ENCODE measurements around the gene PLEKHA8. TPM values are rescaled to one million over a fixed set of nuclear protein-coding genes. Genes with fewer than 3 reads are reported as not detected.

PLEKHA8 gene
- total RNA-seq, 2 experiments from 2014 or later = 11.0 to 31.7 TPM

DNA sequence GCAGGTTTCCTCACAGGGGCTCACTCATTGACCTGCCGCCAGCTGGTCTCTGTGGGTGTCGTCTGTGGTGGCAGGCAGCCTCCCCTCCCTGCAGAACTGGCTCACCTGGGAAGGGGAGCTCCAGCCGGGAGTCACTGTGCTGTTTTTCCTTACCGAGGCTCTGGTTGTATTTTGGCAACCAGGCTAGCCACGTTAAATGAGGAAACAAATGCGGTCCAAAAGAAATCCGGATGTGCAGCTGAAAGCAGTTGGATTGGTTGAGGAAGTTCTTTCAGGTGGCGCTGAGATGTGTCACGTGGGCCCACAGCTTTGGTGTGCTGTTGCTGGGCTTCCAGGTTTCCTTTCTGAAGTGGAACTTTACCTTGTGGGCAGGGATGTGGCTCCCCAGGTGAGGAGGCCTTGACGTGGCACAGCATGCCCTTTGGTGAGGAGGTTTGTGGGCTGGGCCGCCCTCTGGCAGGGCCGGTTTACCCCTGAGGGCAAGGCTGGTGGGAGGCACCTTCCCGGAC is 120.8 kb downstream of the PLEKHA8 start:
- no peaks in the 10 kb centered on the region for H3K9me2 ChIP-seq (ENCODE audit: insufficient read depth, low read length)
- ChIA-PET POLR2A (no interaction called here), CTCF (ENCODE audit: unreplicated experiment) (no interaction called here)
- H4K20me1 ChIP-seq (ENCODE audit: insufficient read depth, low read length) = no peaks in the 10 kb centered on the region
- peak overlapping the region; percentile 27; the same call in 1 of the 2 replicates for H3K4me2 ChIP-seq (ENCODE audit: low read length)
- H3K36me3 ChIP-seq (ENCODE audit: insufficient read depth, low read length) = no peaks in the 10 kb centered on the region
- H3K4me3 ChIP-seq (ENCODE audit: low read depth, low read length, poor library complexity, severe bottlenecking) = no peak overlapping the region
- H3K27ac ChIP-seq (ENCODE audit: low read depth, low read length, poor library complexity, severe bottlenecking) = no peak overlapping the region
- H3K9me3 ChIP-seq (ENCODE audit: low read length) = no peaks in the 10 kb centered on the region
- DNase-seq (ENCODE audit: low spot score) = peak; percentile 28
- H3K79me2 ChIP-seq (ENCODE audit: insufficient read depth, low read depth, low read length) = no peaks in the 10 kb centered on the region
- intact Hi-C loops (cut with micrococcal nuclease; ENCODE audit: unreplicated experiment) = no loop called here
- H2AFZ ChIP-seq (ENCODE audit: low read length) = peak overlapping the region; percentile 40
- TF ChIP-seq, protein P1, sequence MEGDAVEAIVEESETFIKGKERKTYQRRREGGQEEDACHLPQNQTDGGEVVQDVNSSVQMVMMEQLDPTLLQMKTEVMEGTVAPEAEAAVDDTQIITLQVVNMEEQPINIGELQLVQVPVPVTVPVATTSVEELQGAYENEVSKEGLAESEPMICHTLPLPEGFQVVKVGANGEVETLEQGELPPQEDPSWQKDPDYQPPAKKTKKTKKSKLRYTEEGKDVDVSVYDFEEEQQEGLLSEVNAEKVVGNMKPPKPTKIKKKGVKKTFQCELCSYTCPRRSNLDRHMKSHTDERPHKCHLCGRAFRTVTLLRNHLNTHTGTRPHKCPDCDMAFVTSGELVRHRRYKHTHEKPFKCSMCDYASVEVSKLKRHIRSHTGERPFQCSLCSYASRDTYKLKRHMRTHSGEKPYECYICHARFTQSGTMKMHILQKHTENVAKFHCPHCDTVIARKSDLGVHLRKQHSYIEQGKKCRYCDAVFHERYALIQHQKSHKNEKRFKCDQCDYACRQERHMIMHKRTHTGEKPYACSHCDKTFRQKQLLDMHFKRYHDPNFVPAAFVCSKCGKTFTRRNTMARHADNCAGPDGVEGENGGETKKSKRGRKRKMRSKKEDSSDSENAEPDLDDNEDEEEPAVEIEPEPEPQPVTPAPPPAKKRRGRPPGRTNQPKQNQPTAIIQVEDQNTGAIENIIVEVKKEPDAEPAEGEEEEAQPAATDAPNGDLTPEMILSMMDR (conservative IDR thresholded peaks at IDR 0.05; ENCODE audit: low read length) = no peak
- no peak for TF ChIP-seq EZH2phosphoT487 (IDR thresholded peaks at IDR 0.05; ENCODE audit: borderline replicate concordance, low read depth, low read length)
- H3K4me1 ChIP-seq (ENCODE audit: insufficient read depth, low read length, poor library complexity, severe bottlenecking) = peaks cover 19% of the 10 kb centered on the region
- BruUV-seq (replicated peaks) = no TSS peak

DNA sequence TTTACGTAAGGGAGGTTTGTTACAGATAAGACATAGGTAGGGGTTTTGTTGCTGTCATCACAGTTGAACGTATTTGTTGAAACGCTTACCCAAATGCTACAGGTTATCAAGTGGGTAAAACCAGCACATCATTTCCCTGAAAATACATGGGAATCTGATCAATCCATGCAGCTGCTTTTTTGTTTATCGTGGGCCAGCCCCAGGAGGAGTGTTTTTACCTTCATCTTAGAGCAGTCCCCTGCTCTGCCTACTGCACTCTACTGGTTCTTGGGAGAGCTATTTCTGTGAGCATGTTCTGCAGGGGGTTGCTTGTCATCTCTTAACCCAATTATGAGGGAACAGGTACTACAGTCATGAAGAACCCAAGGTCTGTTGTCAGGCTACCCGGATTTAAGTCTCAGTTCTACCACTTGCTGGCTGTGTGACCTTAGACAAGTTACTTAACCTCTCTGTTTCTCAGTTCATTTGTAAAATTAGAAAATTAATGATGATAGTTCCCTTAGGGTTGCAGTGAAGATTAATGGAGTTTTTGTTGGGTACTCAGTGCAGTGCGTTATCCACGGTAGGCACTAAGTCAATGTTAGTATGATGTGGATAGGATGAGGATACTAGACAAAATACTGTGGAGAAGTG is 121.5 kb downstream of the PLEKHA8 start:
- TF ChIP-seq EZH2phosphoT487 (IDR thresholded peaks at IDR 0.05; ENCODE audit: borderline replicate concordance, low read depth, low read length) = no peak
- TF ChIP-seq, protein P1 (conservative IDR thresholded peaks at IDR 0.05; ENCODE audit: low read length) = no peak
- no peaks in the 10 kb centered on the region for H3K36me3 ChIP-seq (ENCODE audit: insufficient read depth, low read length)
- no peaks in the 10 kb centered on the region for H3K9me3 ChIP-seq (ENCODE audit: low read length)
- no peaks in the 10 kb centered on the region for H3K79me2 ChIP-seq (ENCODE audit: insufficient read depth, low read depth, low read length)
- intact Hi-C loops (cut with micrococcal nuclease; ENCODE audit: unreplicated experiment) = no loop called here
- no peak overlapping the region for H2AFZ ChIP-seq (ENCODE audit: low read length)
- H3K4me2 ChIP-seq (ENCODE audit: low read length) = no peak overlapping the region
- no peak overlapping the region for H3K27ac ChIP-seq (ENCODE audit: low read depth, low read length, poor library complexity, severe bottlenecking)
- POLR2A ChIA-PET = no interaction called here
- BruUV-seq (replicated peaks) = no TSS peak
- no peak overlapping the region for H3K4me3 ChIP-seq (ENCODE audit: low read depth, low read length, poor library complexity, severe bottlenecking)
- no peaks in the 10 kb centered on the region for H3K9me2 ChIP-seq (ENCODE audit: insufficient read depth, low read length)
- no peak for DNase-seq (ENCODE audit: low spot score)
- CTCF ChIA-PET (ENCODE audit: unreplicated experiment) = no interaction called here
- no peaks in the 10 kb centered on the region for H4K20me1 ChIP-seq (ENCODE audit: insufficient read depth, low read length)
- peaks cover 19% of the 10 kb centered on the region for H3K4me1 ChIP-seq (ENCODE audit: insufficient read depth, low read length, poor library complexity, severe bottlenecking)

DNA sequence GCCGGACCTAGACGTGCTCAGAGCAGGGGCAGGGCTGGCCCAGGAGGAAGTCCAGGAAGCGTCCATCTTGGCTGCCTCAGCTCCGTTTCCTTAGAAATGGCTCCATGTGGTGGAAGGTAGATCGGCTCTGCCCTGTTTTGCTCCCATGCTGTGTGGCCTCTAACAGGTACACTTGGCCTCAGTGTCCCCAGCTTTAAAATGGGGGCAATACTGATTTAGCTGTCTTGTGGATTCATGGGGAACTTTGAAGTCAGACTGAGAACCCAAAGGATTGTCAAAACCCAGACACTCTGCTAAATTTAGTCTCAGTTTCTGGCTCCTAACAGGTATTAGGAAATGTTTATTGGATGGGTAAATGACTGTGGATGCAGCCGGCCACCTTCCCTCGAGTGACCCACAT is 122.5 kb downstream of the PLEKHA8 start:
- Histone ChIP-seq H3K4me3 (ENCODE audit: low read depth, low read length, poor library complexity, severe bottlenecking) (no peak overlapping the region), H3K4me2 (ENCODE audit: low read length) (no peak overlapping the region), H3K9me2 (ENCODE audit: insufficient read depth, low read length) (no peaks in the 10 kb centered on the region), H3K27ac (ENCODE audit: low read depth, low read length, poor library complexity, severe bottlenecking) (no peak overlapping the region), H3K4me1 (ENCODE audit: insufficient read depth, low read length, poor library complexity, severe bottlenecking) (peaks cover 19% of the 10 kb centered on the region), H2AFZ (ENCODE audit: low read length) (no peak overlapping the region), H4K20me1 (ENCODE audit: insufficient read depth, low read length) (no peaks in the 10 kb centered on the region), H3K9me3 (ENCODE audit: low read length) (no peaks in the 10 kb centered on the region), H3K79me2 (ENCODE audit: insufficient read depth, low read depth, low read length) (no peaks in the 10 kb centered on the region), H3K36me3 (ENCODE audit: insufficient read depth, low read length) (no peaks in the 10 kb centered on the region)
- TF ChIP-seq, protein P1 (conservative IDR thresholded peaks at IDR 0.05; ENCODE audit: low read length) = no peak
- TF ChIP-seq EZH2phosphoT487 (IDR thresholded peaks at IDR 0.05; ENCODE audit: borderline replicate concordance, low read depth, low read length) = no peak
- no TSS peak for BruUV-seq (replicated peaks)
- ChIA-PET CTCF (ENCODE audit: unreplicated experiment) (no interaction called here), POLR2A (no interaction called here)
- intact Hi-C loops (cut with micrococcal nuclease; ENCODE audit: unreplicated experiment) = no loop called here
- no peak for DNase-seq (ENCODE audit: low spot score)
